PC-3 (cell line): ENCODE measurements around the gene TFRC. TPM values are rescaled to one million over a fixed set of nuclear protein-coding genes. Genes with fewer than 3 reads are reported as not detected.

Experiments used
- ATAC-seq: fragments of 200-7000 bp; cut with Tn5 transposase; 2 replicates; pipeline ENCODE4 v1.9.1; 2020; ENCODE audit warnings: mild to moderate bottlenecking, moderate library complexity
- BruUV-seq: library from RNA; stranded (reverse); fragments of 400-500 nt; replicated peaks from 2 replicates; lab custom pipeline; 2021; lab: Mats Ljungman, UMichigan
- CTCF ChIA-PET: fragments of 300-600 bp; sonication (Branson Sonifier 250); formaldehyde crosslinking; loops from one replicate; lab custom pipeline; 2022; ENCODE audit warnings: antibody characterized with exemption; lab: Charles Lee
- POLR2A ChIA-PET: fragments of 300-600 bp; sonication (Branson Sonifier 250); formaldehyde crosslinking; loops from one replicate; lab custom pipeline; 2022; ENCODE audit warnings: antibody characterized with exemption; ENCODE audit not compliant: unreplicated experiment; lab: Charles Lee
- DNase-seq: peaks from one replicate; pipeline ENCODE4 v3.0.0-alpha.2; 2015
- H2AFZ ChIP-seq: fragments of 300-600 bp; sonication (generic); 2 replicates; pipeline ENCODE4 v1.6.0; 2016; ENCODE audit warnings: antibody characterized with exemption, low read length
- H3F3A ChIP-seq: fragments of 300-600 bp; sonication (generic); one replicate; pipeline ENCODE4 v1.6.0; 2017; ENCODE audit warnings: antibody characterized with exemption, low read length, control low read depth, mild to moderate bottlenecking; ENCODE audit not compliant: unreplicated experiment
- H3K27ac ChIP-seq: fragments of 300-600 bp; sonication (generic); 2 replicates; pipeline ENCODE4 v1.5.1; 2016; ENCODE audit warnings: mild to moderate bottlenecking, low read length
- H3K27me3 ChIP-seq: fragments of 300-600 bp; sonication (generic); 2 replicates; pipeline ENCODE4 v1.6.1; 2016; ENCODE audit warnings: low read length, mixed read lengths
- H3K36me3 ChIP-seq: fragments of 300-600 bp; sonication (generic); 2 replicates; pipeline ENCODE4 v1.6.1; 2016; ENCODE audit warnings: low read depth, mixed run types, low read length, mixed read lengths
- H3K4me1 ChIP-seq: fragments of 300-600 bp; sonication (generic); 2 replicates; pipeline ENCODE4 v1.5.1; 2016; ENCODE audit warnings: low read length; ENCODE audit not compliant: insufficient read depth
- H3K4me2 ChIP-seq: fragments of 300-600 bp; sonication (generic); 2 replicates; pipeline ENCODE4 v1.6.0; 2016; ENCODE audit warnings: low read length
- H3K4me3 ChIP-seq: fragments of 300-600 bp; sonication (generic); 2 replicates; pipeline ENCODE4 v1.5.1; 2016; ENCODE audit warnings: mild to moderate bottlenecking, low read length, mixed read lengths
- H3K79me2 ChIP-seq: fragments of 300-600 bp; sonication (generic); 2 replicates; pipeline ENCODE4 v1.6.1; 2017; ENCODE audit warnings: low read length, mixed read lengths
- H3K9ac ChIP-seq: fragments of 300-600 bp; sonication (generic); 2 replicates; pipeline ENCODE4 v1.6.0; 2016; ENCODE audit warnings: mild to moderate bottlenecking, low read length
- H3K9me2 ChIP-seq: fragments of 300-600 bp; sonication (generic); replicated peaks from 2 replicates; pipeline ENCODE4 v1.6.1; 2016; ENCODE audit warnings: mixed run types, low read length, mixed read lengths
- H3K9me3 ChIP-seq: fragments of 300-600 bp; sonication (generic); 2 replicates; pipeline ENCODE4 v1.6.1; 2016; ENCODE audit warnings: low read length, mixed read lengths
- H4K20me1 ChIP-seq: fragments of 300-600 bp; sonication (generic); 2 replicates; pipeline ENCODE4 v1.6.1; 2016; ENCODE audit warnings: low read length, mixed read lengths
- EZH2 ChIP-seq: fragments of 300-600 bp; sonication (generic); IDR thresholded peaks from one replicate; pipeline ENCODE4 v1.6.1; 2017; ENCODE audit warnings: antibody characterized with exemption, mild to moderate bottlenecking, low read length; ENCODE audit not compliant: unreplicated experiment
- EZH2phosphoT487 ChIP-seq: fragments of 300-600 bp; sonication (generic); IDR thresholded peaks from 2 replicates; pipeline ENCODE4 v1.6.1; 2018; ENCODE audit warnings: mild to moderate bottlenecking, antibody characterized with exemption, low read length, borderline replicate concordance
- intact Hi-C: fragments of 100-400 bp; cut with micrococcal nuclease; formaldehyde crosslinking; loops from 2 replicates; pipeline ENCODE4 v1.9.0; 2023
- total RNA-seq: library from RNA; depleted of rRNA; stranded (reverse); fragments of >200 nt; gene quantifications from 2 replicates; pipeline ENCODE4 v1.2.3, GENCODE V29; 2014
- TF ChIP-seq, protein P1 (sequence below): fragments of 300-600 bp; sonication (generic); conservative IDR thresholded peaks from 2 replicates; pipeline ENCODE4 v1.5.1; 2017; ENCODE audit warnings: antibody characterized with exemption, low read depth, mild to moderate bottlenecking, low read length

The TFRC gene
- total RNA-seq, 1 experiment from 2014 or later: 287 TPM

DNA sequence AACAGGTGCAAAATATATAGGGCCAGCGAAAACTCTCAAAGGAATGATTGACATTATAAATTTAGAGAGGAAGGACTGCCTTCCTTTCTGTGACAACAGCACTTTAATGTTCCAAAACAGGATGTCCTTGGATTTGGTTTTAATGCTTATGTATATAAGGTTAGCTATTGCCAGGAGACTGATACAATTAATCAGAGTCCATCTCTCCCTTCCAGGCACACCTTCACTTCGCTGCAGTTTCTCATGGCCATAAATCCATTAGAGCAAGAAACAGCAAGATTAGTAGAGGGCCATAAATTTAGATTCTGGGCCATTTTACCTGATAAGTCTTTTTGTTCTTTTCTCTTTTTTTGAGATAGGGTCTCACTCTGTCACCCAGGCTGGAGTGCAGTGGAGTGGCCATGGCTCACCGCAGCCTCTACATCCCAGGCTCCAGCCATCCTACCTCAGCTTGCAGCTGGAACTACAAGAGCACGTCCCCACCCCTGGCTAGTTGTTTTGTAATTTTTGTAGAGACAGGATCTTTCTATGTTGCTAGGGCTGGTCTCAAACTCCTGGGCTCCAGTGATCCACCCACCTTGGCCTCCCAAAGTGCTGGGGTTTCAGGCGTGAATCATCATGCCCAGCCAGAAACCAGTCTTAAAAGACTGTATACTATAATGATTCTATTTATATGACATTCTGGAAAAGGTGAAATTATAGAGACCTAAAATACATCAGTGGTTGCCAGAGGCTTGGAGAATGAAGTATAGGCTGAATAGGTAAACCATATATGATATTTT, 15.7 kb upstream of the TFRC start:
- no peak overlapping the region for H3K4me2 ChIP-seq
- H3F3A ChIP-seq: no peaks in the 10 kb centered on the region
- CTCF ChIA-PET: no interaction called here
- H3K9me3 ChIP-seq: no peaks in the 10 kb centered on the region
- H3K4me1 ChIP-seq: no peaks in the 10 kb centered on the region
- no peak overlapping the region for H3K27ac ChIP-seq
- intact Hi-C loops: no loop called here
- POLR2A ChIA-PET: no interaction called here
- no peaks in the 10 kb centered on the region for H3K36me3 ChIP-seq
- TF ChIP-seq EZH2 (no peak), EZH2phosphoT487 (no peak)
- TF ChIP-seq, protein P1, sequence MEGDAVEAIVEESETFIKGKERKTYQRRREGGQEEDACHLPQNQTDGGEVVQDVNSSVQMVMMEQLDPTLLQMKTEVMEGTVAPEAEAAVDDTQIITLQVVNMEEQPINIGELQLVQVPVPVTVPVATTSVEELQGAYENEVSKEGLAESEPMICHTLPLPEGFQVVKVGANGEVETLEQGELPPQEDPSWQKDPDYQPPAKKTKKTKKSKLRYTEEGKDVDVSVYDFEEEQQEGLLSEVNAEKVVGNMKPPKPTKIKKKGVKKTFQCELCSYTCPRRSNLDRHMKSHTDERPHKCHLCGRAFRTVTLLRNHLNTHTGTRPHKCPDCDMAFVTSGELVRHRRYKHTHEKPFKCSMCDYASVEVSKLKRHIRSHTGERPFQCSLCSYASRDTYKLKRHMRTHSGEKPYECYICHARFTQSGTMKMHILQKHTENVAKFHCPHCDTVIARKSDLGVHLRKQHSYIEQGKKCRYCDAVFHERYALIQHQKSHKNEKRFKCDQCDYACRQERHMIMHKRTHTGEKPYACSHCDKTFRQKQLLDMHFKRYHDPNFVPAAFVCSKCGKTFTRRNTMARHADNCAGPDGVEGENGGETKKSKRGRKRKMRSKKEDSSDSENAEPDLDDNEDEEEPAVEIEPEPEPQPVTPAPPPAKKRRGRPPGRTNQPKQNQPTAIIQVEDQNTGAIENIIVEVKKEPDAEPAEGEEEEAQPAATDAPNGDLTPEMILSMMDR: no peak
- no peak for ATAC-seq
- no peak for DNase-seq
- H3K79me2 ChIP-seq: no peaks in the 10 kb centered on the region
- no peak overlapping the region for H2AFZ ChIP-seq
- no peak overlapping the region for H3K9ac ChIP-seq
- no peaks in the 10 kb centered on the region for H3K27me3 ChIP-seq
- H4K20me1 ChIP-seq: no peaks in the 10 kb centered on the region
- no TSS peak for BruUV-seq
- H3K9me2 ChIP-seq: no peaks in the 10 kb centered on the region
- no peak overlapping the region for H3K4me3 ChIP-seq

GRCh38 chr3:196096382-196096953, 14.6 kb upstream of the TFRC start:
- ATAC-seq (no peak), DNase-seq (no peak)
- H3K9ac ChIP-seq: no peak overlapping the region
- H3K9me2 ChIP-seq: no peaks in the 10 kb centered on the region
- no peak overlapping the region for H3K4me2 ChIP-seq
- no peaks in the 10 kb centered on the region for H3K9me3 ChIP-seq
- intact Hi-C loops: no loop called here
- ChIA-PET CTCF (no interaction called here), POLR2A (no interaction called here)
- no peaks in the 10 kb centered on the region for H3K27me3 ChIP-seq
- no peak overlapping the region for H3K27ac ChIP-seq
- H3K4me3 ChIP-seq: no peak overlapping the region
- BruUV-seq: no TSS peak
- H2AFZ ChIP-seq: no peak overlapping the region
- H3K36me3 ChIP-seq: no peaks in the 10 kb centered on the region
- TF ChIP-seq EZH2 (no peak), EZH2phosphoT487 (no peak)
- no peaks in the 10 kb centered on the region for H3K79me2 ChIP-seq
- no peaks in the 10 kb centered on the region for H3K4me1 ChIP-seq
- no peaks in the 10 kb centered on the region for H4K20me1 ChIP-seq
- H3F3A ChIP-seq: no peaks in the 10 kb centered on the region

DNA sequence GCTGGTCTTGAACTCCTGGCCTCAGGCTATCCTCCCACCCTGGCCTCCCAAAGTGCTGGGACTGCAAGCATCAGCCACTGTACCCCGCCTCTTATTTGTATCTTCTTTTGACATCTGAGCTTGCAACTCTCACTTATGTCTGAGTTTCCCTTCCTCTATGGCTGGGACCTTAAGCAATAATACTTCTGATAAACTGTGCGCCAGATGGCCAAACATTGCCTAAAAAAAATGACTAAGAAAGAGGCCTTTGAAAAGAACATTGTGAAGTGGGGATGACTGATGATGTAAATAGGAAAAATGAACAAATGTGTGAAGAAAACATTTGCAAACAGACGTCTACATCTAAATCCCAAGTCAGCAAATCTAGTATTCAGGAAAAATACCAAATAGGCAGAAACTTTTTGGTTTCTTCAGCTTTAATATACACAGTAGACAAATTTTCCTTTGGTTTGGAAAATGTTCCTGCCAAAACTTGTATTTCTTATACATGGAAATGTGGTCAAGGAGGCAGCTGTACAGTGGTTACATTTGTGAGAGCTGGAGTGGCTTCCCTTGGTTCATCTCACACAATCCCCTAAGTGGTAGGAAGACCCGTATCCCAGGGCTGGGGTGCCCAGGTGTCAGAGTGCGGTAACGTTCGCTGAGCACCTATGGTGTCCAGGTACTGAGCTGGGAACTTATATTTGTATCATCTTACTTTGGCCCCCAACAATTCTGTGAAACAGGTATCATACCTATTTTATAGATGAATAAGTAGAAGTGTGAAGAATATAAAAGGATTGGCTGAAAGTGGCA, 11.6 kb upstream of the TFRC start:
- no peaks in the 10 kb centered on the region for H3K9me3 ChIP-seq
- no peaks in the 10 kb centered on the region for H3F3A ChIP-seq
- H3K36me3 ChIP-seq: no peaks in the 10 kb centered on the region
- TF ChIP-seq EZH2: no peak
- no peak for TF ChIP-seq EZH2phosphoT487
- TF ChIP-seq, protein P1: no peak
- H3K79me2 ChIP-seq: no peaks in the 10 kb centered on the region
- BruUV-seq: no TSS peak
- no peak overlapping the region for H3K9ac ChIP-seq
- no peak overlapping the region for H3K4me2 ChIP-seq
- H3K27ac ChIP-seq: no peak overlapping the region
- ATAC-seq: no peak
- H3K27me3 ChIP-seq: no peaks in the 10 kb centered on the region
- no peaks in the 10 kb centered on the region for H3K9me2 ChIP-seq
- H3K4me3 ChIP-seq: no peak overlapping the region
- no peaks in the 10 kb centered on the region for H4K20me1 ChIP-seq
- intact Hi-C loops: no loop called here
- ChIA-PET CTCF (interaction anchor here (0.6 kb wide), 1 partner anchor 252 kb away, joined by 5 read pairs; no protein-coding TSS in a partner anchor), POLR2A (no interaction called here)
- H2AFZ ChIP-seq: no peak overlapping the region
- H3K4me1 ChIP-seq: no peaks in the 10 kb centered on the region
- DNase-seq: no peak
